IMR-90 (cell line): Measurements from ENCODE around the gene OSBP2. TPM values are rescaled to one million over a fixed set of nuclear protein-coding genes. Genes with fewer than 3 reads are reported as not detected.

ENCODE experiments used
- BHLHE40 ChIP-seq: fragments of 150-350 bp; IDR thresholded peaks from 2 replicates; pipeline ENCODE4 v1.6.1; 2016; ENCODE audit warnings: mild to moderate bottlenecking, low read depth, low read length
- polyA plus RNA-seq, 3 experiments: library from polyadenylated mRNA; depleted of rRNA; stranded (reverse); fragments of >200 nt; gene quantifications; 2 replicates each; pipeline ENCODE4 v1.2.3, GENCODE V29; 2012; ENCODE audit warnings: low replicate concordance in 1 of 3
- total RNA-seq: library from RNA; depleted of rRNA; stranded (reverse); fragments of >200 nt; gene quantifications from 2 replicates; pipeline ENCODE4 v1.2.3, GENCODE V29; 2012
- TF ChIP-seq, protein P1 (sequence below): conservative IDR thresholded peaks from 2 replicates; pipeline ENCODE4 v1.5.1; 2012; ENCODE audit warnings: mild to moderate bottlenecking, low read depth, low read length, improper control_type of control experiment
- TF ChIP-seq, protein P2 (sequence below): fragments of 150-350 bp; IDR thresholded peaks from 2 replicates; pipeline ENCODE4 v1.6.1; 2016; ENCODE audit warnings: low read depth, mild to moderate bottlenecking, low read length, moderate library complexity, borderline replicate concordance

Gene OSBP2
- total and polyA plus RNA-seq, 2 of the 4 experiments (the other 2 are of a cell fraction), result 1.8 to 2.2 TPM

DNA sequence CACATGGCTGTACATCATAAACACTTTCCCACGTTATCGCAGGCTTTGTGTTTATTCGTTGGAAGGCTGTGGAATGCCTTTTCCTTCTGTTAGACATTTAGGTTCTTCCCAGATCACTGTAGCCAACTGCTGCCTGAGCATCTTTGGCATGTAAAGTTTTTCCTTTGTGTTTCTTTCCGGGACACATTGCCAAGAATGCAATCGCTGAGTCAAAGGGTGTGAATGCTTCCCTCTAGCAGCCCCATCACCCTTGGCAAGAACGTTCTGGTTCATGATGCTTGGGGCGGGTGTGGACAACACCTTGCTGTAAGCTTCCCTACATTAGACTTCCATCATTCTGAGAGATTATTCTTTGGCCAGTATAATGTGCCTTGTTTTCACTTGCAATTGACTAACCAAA is 136.2 kb downstream of the OSBP2 start (continued):
- TF ChIP-seq, protein P1, sequence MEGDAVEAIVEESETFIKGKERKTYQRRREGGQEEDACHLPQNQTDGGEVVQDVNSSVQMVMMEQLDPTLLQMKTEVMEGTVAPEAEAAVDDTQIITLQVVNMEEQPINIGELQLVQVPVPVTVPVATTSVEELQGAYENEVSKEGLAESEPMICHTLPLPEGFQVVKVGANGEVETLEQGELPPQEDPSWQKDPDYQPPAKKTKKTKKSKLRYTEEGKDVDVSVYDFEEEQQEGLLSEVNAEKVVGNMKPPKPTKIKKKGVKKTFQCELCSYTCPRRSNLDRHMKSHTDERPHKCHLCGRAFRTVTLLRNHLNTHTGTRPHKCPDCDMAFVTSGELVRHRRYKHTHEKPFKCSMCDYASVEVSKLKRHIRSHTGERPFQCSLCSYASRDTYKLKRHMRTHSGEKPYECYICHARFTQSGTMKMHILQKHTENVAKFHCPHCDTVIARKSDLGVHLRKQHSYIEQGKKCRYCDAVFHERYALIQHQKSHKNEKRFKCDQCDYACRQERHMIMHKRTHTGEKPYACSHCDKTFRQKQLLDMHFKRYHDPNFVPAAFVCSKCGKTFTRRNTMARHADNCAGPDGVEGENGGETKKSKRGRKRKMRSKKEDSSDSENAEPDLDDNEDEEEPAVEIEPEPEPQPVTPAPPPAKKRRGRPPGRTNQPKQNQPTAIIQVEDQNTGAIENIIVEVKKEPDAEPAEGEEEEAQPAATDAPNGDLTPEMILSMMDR, result no peak
- TF ChIP-seq BHLHE40, result no peak
- TF ChIP-seq, protein P2, sequence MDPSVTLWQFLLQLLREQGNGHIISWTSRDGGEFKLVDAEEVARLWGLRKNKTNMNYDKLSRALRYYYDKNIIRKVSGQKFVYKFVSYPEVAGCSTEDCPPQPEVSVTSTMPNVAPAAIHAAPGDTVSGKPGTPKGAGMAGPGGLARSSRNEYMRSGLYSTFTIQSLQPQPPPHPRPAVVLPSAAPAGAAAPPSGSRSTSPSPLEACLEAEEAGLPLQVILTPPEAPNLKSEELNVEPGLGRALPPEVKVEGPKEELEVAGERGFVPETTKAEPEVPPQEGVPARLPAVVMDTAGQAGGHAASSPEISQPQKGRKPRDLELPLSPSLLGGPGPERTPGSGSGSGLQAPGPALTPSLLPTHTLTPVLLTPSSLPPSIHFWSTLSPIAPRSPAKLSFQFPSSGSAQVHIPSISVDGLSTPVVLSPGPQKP, result no peak
